OCI-LY3 (cell line): ENCODE results near the gene PEX13.

Experiments used
- EZH2phosphoT487 ChIP-seq: fragments of 200-600 bp; shearing (Covaris generic); IDR thresholded peaks from 2 replicates; pipeline ENCODE4 v1.6.1; 2018; ENCODE audit warnings: antibody characterized with exemption, mixed run types, low read depth
- TF ChIP-seq, protein P1 (sequence below): fragments of 200-600, 300-600 bp; sonication (generic); IDR thresholded peaks from 2 replicates; pipeline ENCODE4 v1.5.1; 2014; ENCODE audit warnings: antibody characterized with exemption, low read length, low read depth

- TF ChIP-seq, protein P1, sequence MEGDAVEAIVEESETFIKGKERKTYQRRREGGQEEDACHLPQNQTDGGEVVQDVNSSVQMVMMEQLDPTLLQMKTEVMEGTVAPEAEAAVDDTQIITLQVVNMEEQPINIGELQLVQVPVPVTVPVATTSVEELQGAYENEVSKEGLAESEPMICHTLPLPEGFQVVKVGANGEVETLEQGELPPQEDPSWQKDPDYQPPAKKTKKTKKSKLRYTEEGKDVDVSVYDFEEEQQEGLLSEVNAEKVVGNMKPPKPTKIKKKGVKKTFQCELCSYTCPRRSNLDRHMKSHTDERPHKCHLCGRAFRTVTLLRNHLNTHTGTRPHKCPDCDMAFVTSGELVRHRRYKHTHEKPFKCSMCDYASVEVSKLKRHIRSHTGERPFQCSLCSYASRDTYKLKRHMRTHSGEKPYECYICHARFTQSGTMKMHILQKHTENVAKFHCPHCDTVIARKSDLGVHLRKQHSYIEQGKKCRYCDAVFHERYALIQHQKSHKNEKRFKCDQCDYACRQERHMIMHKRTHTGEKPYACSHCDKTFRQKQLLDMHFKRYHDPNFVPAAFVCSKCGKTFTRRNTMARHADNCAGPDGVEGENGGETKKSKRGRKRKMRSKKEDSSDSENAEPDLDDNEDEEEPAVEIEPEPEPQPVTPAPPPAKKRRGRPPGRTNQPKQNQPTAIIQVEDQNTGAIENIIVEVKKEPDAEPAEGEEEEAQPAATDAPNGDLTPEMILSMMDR, result no peak
- no peak for TF ChIP-seq EZH2phosphoT487
Observed at GRCh38 chr2:61029533-61029932, 12.0 kb downstream of the PEX13 start.
